Right renal cortex interstitium (tissue), 3 donors: Measurements from ENCODE around the gene DPPA5. TPM values are rescaled to one million over a fixed set of nuclear protein-coding genes. Genes with fewer than 3 reads are reported as not detected.
"Not testable (repeated sequence)": the region's sequence is repeated elsewhere in the genome, so short reads cannot be mapped to it uniquely, and the experiment has no call there.

Experiments used
- DNase-seq, 3 donors: peaks; one replicate each; pipeline ENCODE4 v3.0.0-alpha.2; 2013; ENCODE audit warnings: low read depth in 3 of 3, low spot score in 2 of 3
- polyA plus RNA-seq, 3 donors: library from polyadenylated mRNA; unstranded; fragments of 120-200 nt; gene quantifications; one replicate each; pipeline ENCODE4 v1.2.1, GENCODE V29; 2013; ENCODE audit not compliant: insufficient read length in 3 of 3

DPPA5 gene
- polyA plus RNA-seq, 3 donors: not detected

DNA sequence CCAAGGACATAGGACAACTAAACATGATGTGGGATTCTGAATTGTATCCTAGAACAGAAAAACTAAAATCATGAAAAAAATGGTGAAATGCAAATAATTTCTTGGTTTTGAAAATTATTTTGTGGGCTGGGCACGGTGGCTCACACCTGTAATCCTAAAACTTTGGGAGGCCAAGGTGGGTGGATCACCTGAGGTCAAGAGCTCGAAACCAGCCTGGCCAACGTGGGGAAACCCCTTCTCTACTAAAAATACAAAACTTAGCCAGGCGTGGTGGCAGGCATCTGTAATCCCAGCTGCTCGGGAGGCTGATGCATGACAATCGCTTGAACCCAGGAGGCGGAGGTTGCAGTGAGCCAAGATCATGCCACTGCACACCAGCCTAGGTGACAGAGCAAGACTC, 50.3 kb downstream of the DPPA5 start:
- not testable (repeated sequence) for DNase-seq

Other genes with a start within 250 kb of the DPPA5 start
- under 1 TPM in 2 of 3 donors, not detected in 1; 0.33 to 0.69 TPM for gene KHDC1L, start 128.8 kb downstream of the DPPA5 start, polyA plus RNA-seq
- 1 to 10 TPM; 8.5 to 8.6 (median 8.5) TPM for gene KHDC1, start 91.1 kb downstream of the DPPA5 start, polyA plus RNA-seq
- under 1 TPM in 1 of 3 donors, not detected in 2; 0.12 TPM for gene KHDC3L, start 8.4 kb upstream of the DPPA5 start, polyA plus RNA-seq
- under 1 TPM in 1 of 3 donors, not detected in 2; 0.51 TPM for gene OOEP, start 15.6 kb upstream of the DPPA5 start, polyA plus RNA-seq
- under 1 TPM; 0.35 to 0.62 (median 0.58) TPM for gene DDX43, start 40.6 kb upstream of the DPPA5 start, polyA plus RNA-seq
- 1 to 10 TPM; 2.8 to 3.2 (median 3.2) TPM for gene CGAS, start 98.0 kb upstream of the DPPA5 start, polyA plus RNA-seq
- gene MTO1, start 107.5 kb upstream of the DPPA5 start, polyA plus RNA-seq: 10 to 100 TPM; 28.9 to 36.2 (median 31.6) TPM
- over 10,000 TPM; 21,580 to 22,071 (median 21,951) TPM for gene EEF1A1, start 166.8 kb upstream of the DPPA5 start, polyA plus RNA-seq